ENCODE data around the gene TEAD3.

- TF ChIP-seq EGR1 (IDR thresholded peaks at IDR 0.05; ENCODE audit: low read depth in 2 of 2) = no peak
- no peak for TF ChIP-seq TAF1 (conservative IDR thresholded peaks at IDR 0.05)
- TF ChIP-seq JUND (IDR thresholded peaks at IDR 0.05) = no peak
- TF ChIP-seq MAX (IDR thresholded peaks at IDR 0.05) = no peak
- TF ChIP-seq CTCF (IDR thresholded peaks at IDR 0.05; ENCODE audit: low read depth, low read length, missing input control) = no peak
- no peak for TF ChIP-seq SP1 (IDR thresholded peaks at IDR 0.05)
- no peak for TF ChIP-seq REST (IDR thresholded peaks at IDR 0.05)
- TF ChIP-seq NR2F2 (IDR thresholded peaks at IDR 0.05) = no peak
- no peak for TF ChIP-seq YY1 (IDR thresholded peaks at IDR 0.05)
- TF ChIP-seq FOXA1 (IDR thresholded peaks at IDR 0.05) = no peak
- TF ChIP-seq ZBTB33 (IDR thresholded peaks at IDR 0.05) = no peak
- TF ChIP-seq HNF4G (IDR thresholded peaks at IDR 0.05) = no peak
- TF ChIP-seq RAD21 (IDR thresholded peaks at IDR 0.05) = no peak
Measured at GRCh38 chr6:35508027-35508426, 11.1 kb upstream of the TEAD3 start.

Data from liver (tissue), 3 donors.